K562 (cell line): Measurements from ENCODE around the gene MS4A7. TPM values are rescaled to one million over a fixed set of nuclear protein-coding genes. Genes with fewer than 3 reads are reported as not detected.

Experiments
- ATAC-seq: fragments of 200-7000 bp; cut with Tn5 transposase; 3 replicates; pipeline ENCODE4 v1.9.1; 2020; ENCODE audit warnings: moderate library complexity
- BruUV-seq: library from RNA; stranded (reverse); fragments of 400-500 nt; replicated peaks from 2 replicates; lab custom pipeline; 2021; lab: Mats Ljungman, UMichigan
- CTCF ChIA-PET: fragments of 300-600 bp; formaldehyde crosslinking; extraction: SDS; loops from one replicate; lab custom pipeline; 2021; ENCODE audit warnings: low intra/inter-chr PET ratio; lab: Yijun Ruan, JAX
- POLR2A ChIA-PET: fragments of 300-600, 350-650 bp; sonication (Branson Sonifier 250); formaldehyde crosslinking; extraction: SDS; loops from one replicate; lab custom pipeline; 2021; ENCODE audit warnings: antibody characterized with exemption, inconsistent platforms; lab: Yijun Ruan, JAX
- DNase-seq, 4 experiments: peaks; one replicate each; pipeline versions ENCODE4 v3.0.0 to v3.0.0-alpha.2; 2011 to 2018; ENCODE audit warnings: low spot score in 3 of 4, mixed read lengths in 3 of 4; ENCODE audit errors: extremely low read depth in 1 of 4
- FAIRE-seq: peaks from 2 replicates; lab custom pipeline; 2011; peaks lifted over from hg19 to GRCh38; lab: Jason Lieb, UNC
- H2AFZ ChIP-seq: 2 replicates; pipeline ENCODE4 v1.6.0; 2011; ENCODE audit warnings: low read depth, low read length, control low read depth, inconsistent platforms
- H3K27ac ChIP-seq: fragments of 200-600 bp; 3 replicates; pipeline ENCODE4 v1.8.0; 2011; ENCODE audit warnings: low read depth, mild to moderate bottlenecking, control low read depth, inconsistent platforms, low read length, moderate library complexity, mixed read lengths; ENCODE audit errors: extremely low read depth
- H3K27me3 ChIP-seq, 2 experiments: fragments of 300-600 bp in 1 of 2; 2 replicates in 1 of 2; 3 replicates in 1 of 2; pipeline versions ENCODE4 v1.6.0 to v1.8.0; 2011; ENCODE audit warnings: inconsistent platforms in 2 of 2, low read length in 2 of 2, mild to moderate bottlenecking in 1 of 2, mixed read lengths in 1 of 2, moderate library complexity in 1 of 2; ENCODE audit not compliant: control insufficient read depth in 2 of 2, insufficient read depth in 2 of 2
- H3K36me3 ChIP-seq: fragments of 300-600 bp; 3 replicates; pipeline ENCODE4 v1.8.0; 2011; ENCODE audit warnings: mild to moderate bottlenecking, low read length, inconsistent platforms; ENCODE audit not compliant: control insufficient read depth, insufficient read depth
- H3K4me1 ChIP-seq, 2 experiments: fragments of 200-600 bp in 1 of 2; replicated peaks in 1 of 2; 2 replicates in 1 of 2; 3 replicates in 1 of 2; pipeline versions ENCODE4 v1.5.1 to v1.8.0; 2011; ENCODE audit warnings: inconsistent platforms in 2 of 2, low read length in 2 of 2, mild to moderate bottlenecking in 1 of 2, mixed read lengths in 1 of 2, moderate library complexity in 1 of 2; ENCODE audit not compliant: control insufficient read depth in 2 of 2, insufficient read depth in 2 of 2
- H3K4me2 ChIP-seq: 2 replicates; pipeline ENCODE4 v1.6.1; 2011; ENCODE audit warnings: low read length, control low read depth, inconsistent platforms, mixed read lengths; ENCODE audit not compliant: insufficient read depth
- H3K4me3 ChIP-seq: fragments of 200-600 bp; sonication (generic), shearing (Covaris generic); 2 replicates; pipeline ENCODE4 v1.5.1; 2016; ENCODE audit warnings: control low read depth, inconsistent platforms
- H3K79me2 ChIP-seq: fragments of 200-600 bp; 3 replicates; pipeline ENCODE4 v1.8.0; 2011; ENCODE audit warnings: low read length, inconsistent platforms; ENCODE audit not compliant: control insufficient read depth, insufficient read depth
- H3K9ac ChIP-seq, 2 experiments: 2 replicates each; pipeline versions ENCODE4 v1.6.0 to v1.6.1; 2011; ENCODE audit warnings: low read depth in 2 of 2, low read length in 2 of 2, control low read depth in 1 of 2, inconsistent platforms in 1 of 2, mild to moderate bottlenecking in 1 of 2, mixed read lengths in 1 of 2; ENCODE audit not compliant: insufficient read depth in 1 of 2
- H3K9me1 ChIP-seq: one replicate; pipeline ENCODE4 v1.6.0; 2011; ENCODE audit warnings: inconsistent platforms, mild to moderate bottlenecking, low read length, moderate library complexity; ENCODE audit not compliant: control insufficient read depth, insufficient read depth
- H3K9me3 ChIP-seq: replicated peaks from 2 replicates; pipeline ENCODE4 v1.5.1; 2011; ENCODE audit warnings: low read depth, low read length, inconsistent platforms; ENCODE audit not compliant: control insufficient read depth, insufficient read depth
- H4K20me1 ChIP-seq: replicated peaks from 2 replicates; pipeline ENCODE4 v1.6.1; 2011; ENCODE audit warnings: low read length, inconsistent platforms, mixed read lengths; ENCODE audit not compliant: control insufficient read depth, insufficient read depth
- CHD4 ChIP-seq: fragments of 200-600 bp; sonication (generic); IDR thresholded peaks from 3 replicates; pipeline ENCODE4 v1.6.1; 2012; ENCODE audit warnings: low read depth, mild to moderate bottlenecking, mixed read lengths, low read length, inconsistent platforms; ENCODE audit not compliant: insufficient read depth, insufficient replicate concordance, poor library complexity, severe bottlenecking
- RBM22 ChIP-seq: fragments of 200-400 bp; formaldehyde crosslinking; IDR thresholded peaks from 2 replicates; pipeline ENCODE4 v1.6.1; 2018; ENCODE audit warnings: low read length, low read depth; ENCODE audit not compliant: poor library complexity, severe bottlenecking
- RCOR1 ChIP-seq, 2 experiments: IDR thresholded peaks; 2 replicates each; pipeline ENCODE4 v1.6.1; 2012; ENCODE audit warnings: low read depth in 2 of 2, low read length in 2 of 2, borderline replicate concordance in 1 of 2, improper control_type of control experiment in 1 of 2
- SRSF3 ChIP-seq: fragments of 200-400 bp; formaldehyde crosslinking; IDR thresholded peaks from 2 replicates; pipeline ENCODE4 v1.6.1; 2016; ENCODE audit warnings: mild to moderate bottlenecking, low read length, moderate library complexity; ENCODE audit not compliant: insufficient read depth
- ZFPM2 ChIP-seq: fragments of 250-450 bp; sonication (Bioruptor Pico); IDR thresholded peaks from 2 replicates; pipeline ENCODE4 v1.5.1; 2022; ENCODE audit warnings: mild to moderate bottlenecking
- ZNF212 ChIP-seq: fragments of 450-650 bp; formaldehyde crosslinking; IDR thresholded peaks from 2 replicates; pipeline ENCODE4 v1.4.0; 2020; ENCODE audit warnings: mild to moderate bottlenecking
- WGBS: fragments of 100-300 bp; shearing (Covaris generic); methylation state at CpG from one replicate; pipeline ENCODE4 v1.1.6; 2016; ENCODE audit warnings: low coverage, mixed read lengths; ENCODE audit not compliant: insufficient coverage; ENCODE audit errors: missing lambda C conversion rate; 5-methylcytosine and 5-hydroxymethylcytosine counted together
- in situ Hi-C: fragments of 300-500 bp; cut with MboI; formaldehyde crosslinking; loops from 4 replicates; pipeline ENCODE4 v1.15.0; 2018; ENCODE audit warnings: inconsistent platforms, mixed read lengths
- intact Hi-C: fragments of 100-400 bp; cut with micrococcal nuclease; formaldehyde crosslinking; loops from 2 replicates; pipeline ENCODE4 v1.14.2; 2022
- polyA plus RNA-seq, 8 experiments: library from polyadenylated mRNA; depleted of rRNA in 4 of 8; stranded (reverse) in 5 of 8; unstranded in 3 of 8; fragments of >200 nt; fragmentation: Nextera tagmentation in 2 of 8; fragmentation: Illumina TruSeq in 1 of 8; extraction: Ambion mirVana in 2 of 8; extraction: Trizol in 1 of 8; gene quantifications; 2 replicates each; pipeline versions ENCODE4 v1.2.1 to v1.2.3, GENCODE V29; 2011 to 2014; ENCODE audit warnings: inconsistent platforms in 1 of 8, missing spikeins in 1 of 8
- total RNA-seq, 7 experiments: library from RNA; depleted of rRNA in 6 of 7; stranded (reverse); fragments of >200 nt in 6 of 7; fragmentation: Illumina TruSeq in 2 of 7; extraction: Trizol in 2 of 7; gene quantifications; 2 replicates each; pipeline versions ENCODE4 v1.2.1 to v1.2.3, GENCODE V29; 2011 to 2021; ENCODE audit warnings: low replicate concordance in 1 of 7
- TF ChIP-seq, protein P1 (sequence below): fragments of 250-450 bp; sonication (Bioruptor Pico); IDR thresholded peaks from 2 replicates; pipeline ENCODE4 v1.5.0; 2022; ENCODE audit warnings: mild to moderate bottlenecking
- TF ChIP-seq, protein P2 (sequence below): fragments of 250-450 bp; sonication (Bioruptor Pico); IDR thresholded peaks from 2 replicates; pipeline ENCODE4 v1.8.0; 2021; ENCODE audit warnings: mild to moderate bottlenecking, moderate library complexity

Gene MS4A7
- total and polyA plus RNA-seq, 9 of the 15 experiments (the other 6 are each of a cell fraction or from before 2014, with no cell fraction given) = not detected

GRCh38 chr11:60377401-60378136 lies 763 bp upstream of the MS4A7 start:
- Histone ChIP-seq H3K27me3 (peaks cover 0 to 5% of the 10 kb centered on the region in 2 experiments; a peak in 4 of 5 replicates), H3K9ac (no peak overlapping the region), H3K4me2 (no peak overlapping the region), H3K27ac (no peak overlapping the region), H3K9me1 (no peaks in the 10 kb centered on the region), H3K36me3 (no peaks in the 10 kb centered on the region), H3K9me3 (no peaks in the 10 kb centered on the region), H2AFZ (no peak overlapping the region), H4K20me1 (no peaks in the 10 kb centered on the region), H3K4me1 (no peaks in the 10 kb centered on the region), H3K79me2 (no peaks in the 10 kb centered on the region), H3K4me3 (no peak overlapping the region)
- ChIA-PET CTCF (no interaction called here), POLR2A (no interaction called here)
- TF ChIP-seq RBM22 = no peak
- TF ChIP-seq SRSF3 = no peak
- TF ChIP-seq CHD4 = no peak
- TF ChIP-seq, protein P1, sequence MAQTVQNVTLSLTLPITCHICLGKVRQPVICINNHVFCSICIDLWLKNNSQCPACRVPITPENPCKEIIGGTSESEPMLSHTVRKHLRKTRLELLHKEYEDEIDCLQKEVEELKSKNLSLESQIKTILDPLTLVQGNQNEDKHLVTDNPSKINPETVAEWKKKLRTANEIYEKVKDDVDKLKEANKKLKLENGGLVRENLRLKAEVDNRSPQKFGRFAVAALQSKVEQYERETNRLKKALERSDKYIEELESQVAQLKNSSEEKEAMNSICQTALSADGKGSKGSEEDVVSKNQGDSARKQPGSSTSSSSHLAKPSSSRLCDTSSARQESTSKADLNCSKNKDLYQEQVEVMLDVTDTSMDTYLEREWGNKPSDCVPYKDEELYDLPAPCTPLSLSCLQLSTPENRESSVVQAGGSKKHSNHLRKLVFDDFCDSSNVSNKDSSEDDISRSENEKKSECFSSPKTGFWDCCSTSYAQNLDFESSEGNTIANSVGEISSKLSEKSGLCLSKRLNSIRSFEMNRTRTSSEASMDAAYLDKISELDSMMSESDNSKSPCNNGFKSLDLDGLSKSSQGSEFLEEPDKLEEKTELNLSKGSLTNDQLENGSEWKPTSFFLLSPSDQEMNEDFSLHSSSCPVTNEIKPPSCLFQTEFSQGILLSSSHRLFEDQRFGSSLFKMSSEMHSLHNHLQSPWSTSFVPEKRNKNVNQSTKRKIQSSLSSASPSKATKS (CRISPR knock-in tag) = no peak
- TF ChIP-seq, protein P2, sequence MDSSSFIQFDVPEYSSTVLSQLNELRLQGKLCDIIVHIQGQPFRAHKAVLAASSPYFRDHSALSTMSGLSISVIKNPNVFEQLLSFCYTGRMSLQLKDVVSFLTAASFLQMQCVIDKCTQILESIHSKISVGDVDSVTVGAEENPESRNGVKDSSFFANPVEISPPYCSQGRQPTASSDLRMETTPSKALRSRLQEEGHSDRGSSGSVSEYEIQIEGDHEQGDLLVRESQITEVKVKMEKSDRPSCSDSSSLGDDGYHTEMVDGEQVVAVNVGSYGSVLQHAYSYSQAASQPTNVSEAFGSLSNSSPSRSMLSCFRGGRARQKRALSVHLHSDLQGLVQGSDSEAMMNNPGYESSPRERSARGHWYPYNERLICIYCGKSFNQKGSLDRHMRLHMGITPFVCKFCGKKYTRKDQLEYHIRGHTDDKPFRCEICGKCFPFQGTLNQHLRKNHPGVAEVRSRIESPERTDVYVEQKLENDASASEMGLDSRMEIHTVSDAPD (CRISPR knock-in tag) = no peak
- no peak for TF ChIP-seq RCOR1 (IDR thresholded peaks at IDR 0.05; ENCODE audit: borderline replicate concordance in 1 of 2, low read depth in 2 of 2, low read length in 2 of 2)
- TF ChIP-seq ZFPM2 (CRISPR knock-in tag) = no peak
- no peak for TF ChIP-seq ZNF212 (CRISPR knock-in tag)
- no peak for DNase-seq
- BruUV-seq = no TSS peak
- no peak for FAIRE-seq
- in situ Hi-C loops (no loop called here), intact Hi-C loops (no loop called here)
- no peak for ATAC-seq
- WGBS = 6% methylated on average over 2 of the region's 2 CpGs
